ENCODE results near the gene LDLRAD4.

The LDLRAD4 gene

DNA sequence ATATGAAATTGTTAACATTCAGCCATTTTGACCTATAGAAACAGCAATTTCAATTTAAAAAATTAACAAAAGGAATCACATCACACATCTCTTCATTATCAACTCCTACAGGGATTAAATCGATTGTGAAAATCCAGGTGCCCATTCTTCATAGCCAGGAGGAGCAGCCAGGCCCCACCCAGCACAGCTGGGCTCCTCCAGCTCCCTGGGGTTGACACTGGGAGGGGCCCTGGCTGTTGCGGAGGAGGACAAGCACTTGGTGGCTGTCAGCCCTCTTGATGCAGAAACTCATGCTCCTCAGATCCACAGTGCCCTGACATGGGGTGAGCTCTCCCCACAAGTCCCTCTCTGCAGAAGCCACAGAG lies 408.0 kb downstream of the LDLRAD4 start:
- Histone ChIP-seq H3K27ac (no peak overlapping the region), H3K9me3 (ENCODE audit: severe bottlenecking) (no peaks in the 10 kb centered on the region), H3K4me3 (ENCODE audit: low read depth, low read length) (no peak overlapping the region), H3K27me3 (ENCODE audit: insufficient read depth, low read depth, severe bottlenecking) (no peaks in the 10 kb centered on the region), H3K36me3 (no peaks in the 10 kb centered on the region)
- TF ChIP-seq, protein P1, sequence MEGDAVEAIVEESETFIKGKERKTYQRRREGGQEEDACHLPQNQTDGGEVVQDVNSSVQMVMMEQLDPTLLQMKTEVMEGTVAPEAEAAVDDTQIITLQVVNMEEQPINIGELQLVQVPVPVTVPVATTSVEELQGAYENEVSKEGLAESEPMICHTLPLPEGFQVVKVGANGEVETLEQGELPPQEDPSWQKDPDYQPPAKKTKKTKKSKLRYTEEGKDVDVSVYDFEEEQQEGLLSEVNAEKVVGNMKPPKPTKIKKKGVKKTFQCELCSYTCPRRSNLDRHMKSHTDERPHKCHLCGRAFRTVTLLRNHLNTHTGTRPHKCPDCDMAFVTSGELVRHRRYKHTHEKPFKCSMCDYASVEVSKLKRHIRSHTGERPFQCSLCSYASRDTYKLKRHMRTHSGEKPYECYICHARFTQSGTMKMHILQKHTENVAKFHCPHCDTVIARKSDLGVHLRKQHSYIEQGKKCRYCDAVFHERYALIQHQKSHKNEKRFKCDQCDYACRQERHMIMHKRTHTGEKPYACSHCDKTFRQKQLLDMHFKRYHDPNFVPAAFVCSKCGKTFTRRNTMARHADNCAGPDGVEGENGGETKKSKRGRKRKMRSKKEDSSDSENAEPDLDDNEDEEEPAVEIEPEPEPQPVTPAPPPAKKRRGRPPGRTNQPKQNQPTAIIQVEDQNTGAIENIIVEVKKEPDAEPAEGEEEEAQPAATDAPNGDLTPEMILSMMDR (IDR thresholded peaks at IDR 0.05; ENCODE audit: low read depth, low read length), result no peak
- no peak for DNase-seq

DNA sequence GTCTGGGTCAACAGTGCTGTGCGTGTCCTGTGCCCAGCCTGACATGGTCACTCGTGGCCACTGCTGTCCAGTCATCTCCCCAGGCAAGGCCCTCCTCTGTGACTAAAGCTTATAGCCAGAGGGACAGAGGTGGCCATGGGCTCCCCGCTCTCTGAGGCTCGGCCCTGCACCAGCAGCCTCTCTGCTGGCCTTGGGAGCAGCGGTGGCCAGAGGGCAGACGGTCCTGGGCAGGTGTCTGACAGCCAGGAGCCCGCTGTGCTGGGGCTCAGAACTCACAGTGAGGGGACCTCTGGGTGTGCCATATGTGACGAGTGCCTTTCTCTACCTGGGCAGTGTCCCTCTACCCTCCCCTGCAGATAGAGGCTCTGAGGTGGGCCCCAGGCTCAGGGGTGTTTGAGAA lies 409.1 kb downstream of the LDLRAD4 start:
- Histone ChIP-seq H3K4me3 (ENCODE audit: low read depth, low read length) (no peak overlapping the region), H3K9me3 (ENCODE audit: severe bottlenecking) (no peaks in the 10 kb centered on the region), H3K27me3 (ENCODE audit: insufficient read depth, low read depth, severe bottlenecking) (no peaks in the 10 kb centered on the region), H3K36me3 (no peaks in the 10 kb centered on the region), H3K27ac (no peak overlapping the region)
- no peak for DNase-seq
- TF ChIP-seq, protein P1 (IDR thresholded peaks at IDR 0.05; ENCODE audit: low read depth, low read length), result no peak

DNA sequence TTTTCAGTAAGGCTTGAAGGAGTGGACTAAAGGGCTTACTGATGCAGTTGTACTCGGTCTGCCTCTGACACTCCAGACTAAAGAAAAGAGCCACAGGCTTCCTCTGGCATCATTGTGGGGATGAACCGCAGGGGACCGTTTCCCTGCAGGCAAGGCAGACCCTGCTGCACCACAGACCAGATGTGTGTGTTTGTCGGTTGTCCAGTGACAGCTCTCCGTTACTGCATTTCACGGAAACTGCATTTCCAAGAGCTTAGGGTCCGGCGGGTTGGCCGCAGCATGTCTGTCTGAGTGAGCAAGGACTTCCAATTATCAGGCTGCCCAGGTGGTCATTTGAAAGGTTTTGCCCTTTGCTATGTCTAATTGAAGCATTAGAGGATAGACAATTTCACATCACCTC lies 409.7 kb downstream of the LDLRAD4 start:
- H3K27ac ChIP-seq, result no peak overlapping the region

DNA sequence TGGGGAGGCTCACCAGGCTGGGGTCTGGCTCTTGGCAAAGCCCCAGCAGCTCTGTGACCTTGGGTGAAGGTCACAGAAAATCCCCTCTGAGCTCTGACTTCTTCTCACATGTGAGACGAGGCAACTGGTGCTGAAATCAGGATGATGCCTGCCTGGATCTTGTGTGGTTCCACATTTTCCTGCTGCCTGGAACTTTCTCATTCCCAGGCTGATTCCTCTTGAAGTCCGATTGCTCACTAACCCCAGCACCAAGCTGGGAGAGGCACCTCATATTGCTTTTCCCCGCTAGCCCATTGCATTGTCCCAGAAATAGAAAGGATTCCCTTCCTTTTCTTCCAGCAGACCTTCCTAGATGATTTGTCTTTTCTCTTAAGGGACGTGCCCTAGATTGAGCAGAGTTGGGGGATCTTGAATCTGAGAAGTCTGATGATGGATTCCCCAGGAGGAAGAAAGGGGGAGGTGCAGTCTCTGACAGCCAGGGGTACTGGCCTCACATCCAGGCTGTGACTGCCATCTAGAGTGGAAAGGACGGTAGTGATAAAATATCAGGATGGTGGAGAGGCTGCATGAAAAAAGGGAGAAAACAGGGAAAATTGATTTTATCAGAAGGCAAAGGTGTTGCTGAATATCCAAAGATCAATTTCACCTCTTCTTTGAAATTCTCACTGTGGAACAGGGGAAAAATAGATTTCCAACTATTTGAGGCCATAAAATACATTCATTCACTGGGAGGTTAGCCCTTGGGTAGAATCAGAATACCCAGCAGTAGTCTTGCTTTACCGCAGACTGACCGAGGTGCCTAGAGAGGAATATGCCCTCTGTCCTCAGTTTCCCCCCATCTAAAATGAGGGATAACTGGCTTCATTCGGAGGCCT lies 411.5 kb downstream of the LDLRAD4 start:
- no peak overlapping the region for H3K4me3 ChIP-seq (ENCODE audit: low read depth, low read length)
- peak; percentile 64 for DNase-seq
- H3K9me3 ChIP-seq (ENCODE audit: severe bottlenecking), result no peaks in the 10 kb centered on the region
- TF ChIP-seq, protein P1 (IDR thresholded peaks at IDR 0.05; ENCODE audit: low read depth, low read length), result peak; percentile 67
- no peaks in the 10 kb centered on the region for H3K36me3 ChIP-seq
- no peak overlapping the region for H3K27ac ChIP-seq
- no peaks in the 10 kb centered on the region for H3K27me3 ChIP-seq (ENCODE audit: insufficient read depth, low read depth, severe bottlenecking)

More for the DNA sequence above, 409.7 kb downstream of the LDLRAD4 start:
- Histone ChIP-seq H3K27me3 (ENCODE audit: insufficient read depth, low read depth, severe bottlenecking) (no peaks in the 10 kb centered on the region), H3K4me3 (ENCODE audit: low read depth, low read length) (no peak overlapping the region), H3K36me3 (no peaks in the 10 kb centered on the region), H3K9me3 (ENCODE audit: severe bottlenecking) (no peaks in the 10 kb centered on the region)
- DNase-seq, result no peak
- TF ChIP-seq, protein P1 (IDR thresholded peaks at IDR 0.05; ENCODE audit: low read depth, low read length), result no peak

DNA sequence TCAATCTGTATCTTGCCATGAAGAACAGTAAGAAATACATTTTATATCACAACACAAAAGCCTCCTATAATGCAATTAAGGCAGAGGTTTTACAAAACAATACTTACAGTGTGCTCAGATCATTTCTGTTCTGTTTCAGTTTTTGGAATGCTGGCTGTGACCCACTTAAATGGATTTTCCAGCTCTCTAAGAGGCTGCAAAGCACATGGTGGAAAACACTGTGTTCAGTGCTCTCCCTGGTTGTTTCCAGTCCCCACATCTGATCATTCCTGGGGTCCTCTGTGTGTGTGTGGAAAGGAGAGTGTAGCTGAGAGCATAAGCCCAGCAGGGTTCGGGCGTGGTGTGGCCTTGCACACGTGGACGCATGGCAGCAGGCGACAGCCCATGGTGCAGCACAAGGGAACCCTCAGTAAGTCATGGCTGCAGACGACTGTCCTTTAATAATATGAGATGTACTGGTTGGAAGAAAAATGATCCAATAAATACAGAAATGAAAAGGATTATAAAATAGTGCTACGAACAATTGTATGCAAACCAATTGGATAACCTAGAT lies 412.2 kb downstream of the LDLRAD4 start:
- no peaks in the 10 kb centered on the region for H3K36me3 ChIP-seq
- DNase-seq, result no peak
- H3K27me3 ChIP-seq (ENCODE audit: insufficient read depth, low read depth, severe bottlenecking), result no peaks in the 10 kb centered on the region
- no peaks in the 10 kb centered on the region for H3K9me3 ChIP-seq (ENCODE audit: severe bottlenecking)
- TF ChIP-seq, protein P1 (IDR thresholded peaks at IDR 0.05; ENCODE audit: low read depth, low read length), result no peak
- H3K4me3 ChIP-seq (ENCODE audit: low read depth, low read length), result no peak overlapping the region
- no peak overlapping the region for H3K27ac ChIP-seq

All from WERI-Rb-1 (cell line).